Liver (tissue), 9 donors: ENCODE measurements around the gene VAPA. TPM values are rescaled to one million over a fixed set of nuclear protein-coding genes. Genes with fewer than 3 reads are reported as not detected.

Source experiments
- DNase-seq: peaks from one replicate; pipeline ENCODE4 v3.0.0-alpha.2; 2017; ENCODE audit warnings: low spot score
- H3K27ac ChIP-seq, 2 donors: one replicate each; pipeline ENCODE4 v1.7.0; 2013; ENCODE audit warnings: inconsistent platforms in 2 of 2, low read length in 2 of 2, control low read depth in 1 of 2, low read depth in 1 of 2, mild to moderate bottlenecking in 1 of 2
- H3K27me3 ChIP-seq, 4 donors: one replicate each; pipeline versions ENCODE4 v1.6.1 to v1.7.0; 2013; ENCODE audit warnings: low read length in 3 of 4, inconsistent platforms in 1 of 4, mild to moderate bottlenecking in 1 of 4, moderate library complexity in 1 of 4; ENCODE audit not compliant: control insufficient read depth in 4 of 4, insufficient read depth in 4 of 4
- H3K36me3 ChIP-seq, 4 donors: one replicate each; pipeline versions ENCODE4 v1.6.1 to v1.7.0; 2013; ENCODE audit warnings: low read length in 3 of 4, mild to moderate bottlenecking in 3 of 4, low read depth in 1 of 4, moderate library complexity in 1 of 4; ENCODE audit not compliant: control insufficient read depth in 4 of 4, insufficient read depth in 3 of 4
- H3K4me1 ChIP-seq, 4 donors: one replicate each; pipeline versions ENCODE4 v1.6.1 to v1.7.0; 2013; ENCODE audit warnings: low read length in 3 of 4, mild to moderate bottlenecking in 3 of 4, moderate library complexity in 1 of 4; ENCODE audit not compliant: control insufficient read depth in 4 of 4, insufficient read depth in 4 of 4
- H3K4me3 ChIP-seq, 3 donors: one replicate each; pipeline versions ENCODE4 v1.6.1 to v1.7.0; 2013; ENCODE audit warnings: low read length in 3 of 3, control low read depth in 1 of 3, low read depth in 1 of 3, mild to moderate bottlenecking in 1 of 3
- H3K9ac ChIP-seq, 2 donors: one replicate each; pipeline ENCODE4 v1.7.0; 2013; ENCODE audit warnings: low read length in 2 of 2, mild to moderate bottlenecking in 2 of 2, moderate library complexity in 2 of 2, control low read depth in 1 of 2, low read depth in 1 of 2
- H3K9me3 ChIP-seq, 4 donors: one replicate each; pipeline versions ENCODE4 v1.6.1 to v1.7.0; 2013; ENCODE audit warnings: low read length in 3 of 4; ENCODE audit not compliant: control insufficient read depth in 4 of 4
- EGR1 ChIP-seq, 2 donors: IDR thresholded peaks; 2 replicates each; pipeline ENCODE4 v1.6.1; 2016 to 2018; ENCODE audit warnings: antibody characterized with exemption in 2 of 2, low read depth in 2 of 2
- FOXA1 ChIP-seq: IDR thresholded peaks from 2 replicates; pipeline ENCODE4 v1.6.1; 2016; ENCODE audit warnings: antibody characterized with exemption
- FOXA2 ChIP-seq: IDR thresholded peaks from 2 replicates; pipeline ENCODE4 v1.6.1; 2016; ENCODE audit warnings: antibody characterized with exemption
- GABPA ChIP-seq, 2 donors: IDR thresholded peaks in 1 of 2; conservative IDR thresholded peaks in 1 of 2; 2 replicates each; pipeline ENCODE4 v1.6.1; 2016; ENCODE audit warnings: antibody characterized with exemption in 2 of 2, mild to moderate bottlenecking in 1 of 2, moderate library complexity in 1 of 2
- HNF4A ChIP-seq, 2 donors: conservative IDR thresholded peaks; 2 replicates each; pipeline ENCODE4 v1.6.1; 2016; ENCODE audit warnings: antibody characterized with exemption in 2 of 2, mild to moderate bottlenecking in 2 of 2
- HNF4G ChIP-seq: IDR thresholded peaks from 2 replicates; pipeline ENCODE4 v1.6.1; 2016; ENCODE audit warnings: antibody characterized with exemption
- JUND ChIP-seq, 2 donors: IDR thresholded peaks; 2 replicates each; pipeline ENCODE4 v1.6.1; 2016; ENCODE audit warnings: antibody characterized with exemption in 2 of 2
- NR2F2 ChIP-seq: IDR thresholded peaks from 2 replicates; pipeline ENCODE4 v1.6.1; 2016; ENCODE audit warnings: antibody characterized with exemption
- RAD21 ChIP-seq, 2 donors: IDR thresholded peaks; 2 replicates each; pipeline ENCODE4 v1.6.1; 2016; ENCODE audit warnings: antibody characterized with exemption in 2 of 2, mild to moderate bottlenecking in 2 of 2
- RXRA ChIP-seq, 2 donors: IDR thresholded peaks; 2 replicates each; pipeline ENCODE4 v1.6.1; 2017 to 2018; ENCODE audit warnings: antibody characterized with exemption in 2 of 2, mild to moderate bottlenecking in 1 of 2
- SP1 ChIP-seq: IDR thresholded peaks from 2 replicates; pipeline ENCODE4 v1.6.1; 2018; ENCODE audit warnings: antibody characterized with exemption, mild to moderate bottlenecking
- TAF1 ChIP-seq: conservative IDR thresholded peaks from 2 replicates; pipeline ENCODE4 v1.6.1; 2016; ENCODE audit warnings: antibody characterized with exemption, mild to moderate bottlenecking
- YY1 ChIP-seq: IDR thresholded peaks from 2 replicates; pipeline ENCODE4 v1.6.1; 2016; ENCODE audit warnings: antibody characterized with exemption, mild to moderate bottlenecking
- WGBS: extraction: QIAGEN DNeasy Blood & Tissue Kit; methylation state at CpG from one replicate; pipeline ENCODE4 v1.1.7; 2013; 5-methylcytosine and 5-hydroxymethylcytosine counted together
- polyA plus RNA-seq, 2 donors: library from polyadenylated mRNA; stranded (reverse) in 1 of 2; unstranded in 1 of 2; fragments of 200-250 nt in 1 of 2; fragments of >200 nt in 1 of 2; fragmentation: Nextera tagmentation in 1 of 2; extraction: Ambion mirVana in 1 of 2; gene quantifications; one replicate each; pipeline versions ENCODE4 v1.2.1 to v1.2.3, GENCODE V29; 2013 to 2015
- total RNA-seq, 2 donors: library from RNA; depleted of rRNA; stranded (reverse); fragments of >200 nt; gene quantifications; one replicate each; pipeline ENCODE4 v1.2.3, GENCODE V29; 2014
- TF ChIP-seq, protein P1 (sequence below): fragments of 150-350 bp; IDR thresholded peaks from 2 replicates; pipeline ENCODE4 v1.5.1; 2017; ENCODE audit warnings: improper control_type of control experiment, low read depth, low read length; ENCODE audit not compliant: missing input control
- TF ChIP-seq, protein P2 (sequence below): IDR thresholded peaks from 2 replicates; pipeline ENCODE4 v1.6.1; 2016; ENCODE audit warnings: antibody characterized with exemption, mild to moderate bottlenecking
- TF ChIP-seq, protein P3 (sequence below): IDR thresholded peaks from 2 replicates; pipeline ENCODE4 v1.6.1; 2016; ENCODE audit warnings: antibody characterized with exemption
- TF ChIP-seq, protein P4 (sequence below): IDR thresholded peaks from 2 replicates; pipeline ENCODE4 v1.6.1; 2016; ENCODE audit warnings: antibody characterized with exemption
- TF ChIP-seq, protein P5 (sequence below): IDR thresholded peaks from 2 replicates; pipeline ENCODE4 v1.6.1; 2016; ENCODE audit warnings: antibody characterized with exemption
- donor health status: healthy.
- donor health status: healthy.
- donor health status: healthy.
- donor health status: healthy.
- donor health status: healthy.

The VAPA gene
- total and polyA plus RNA-seq, 4 donors = 80.7 to 114 (median 91.0) TPM

DNA sequence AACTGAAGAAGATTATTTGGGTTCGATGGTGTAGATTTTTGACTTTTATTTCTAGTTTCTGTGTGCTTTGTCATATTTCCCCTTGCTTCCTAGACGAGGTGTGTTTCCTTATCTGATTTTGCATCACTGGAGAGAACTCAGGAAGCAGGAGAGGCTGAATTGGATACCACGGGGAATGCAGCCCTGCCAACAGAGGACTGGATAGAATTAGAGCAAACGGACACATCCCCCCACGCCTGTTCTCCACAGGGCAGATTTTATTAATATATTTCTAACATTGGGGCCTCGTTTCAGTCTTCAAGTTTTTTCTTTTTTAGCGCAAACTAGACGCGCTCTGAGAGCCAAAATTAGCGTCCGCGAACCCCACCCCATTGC, 678 bp upstream of the VAPA start:
- Histone ChIP-seq H3K9me3 (no peaks in the 10 kb centered on the region), H3K4me3 (peak overlapping the region; percentile 91 to 99 (median 99)), H3K27me3 (no peaks in the 10 kb centered on the region), H3K4me1 (peaks cover 5 to 28% (median 22%) of the 10 kb centered on the region in 4 donors), H3K27ac (peak overlapping the region; percentile 100), H3K36me3 (no peaks in the 10 kb centered on the region), H3K9ac (peak overlapping the region; percentile 8 to 49)
- TF ChIP-seq, protein P1, sequence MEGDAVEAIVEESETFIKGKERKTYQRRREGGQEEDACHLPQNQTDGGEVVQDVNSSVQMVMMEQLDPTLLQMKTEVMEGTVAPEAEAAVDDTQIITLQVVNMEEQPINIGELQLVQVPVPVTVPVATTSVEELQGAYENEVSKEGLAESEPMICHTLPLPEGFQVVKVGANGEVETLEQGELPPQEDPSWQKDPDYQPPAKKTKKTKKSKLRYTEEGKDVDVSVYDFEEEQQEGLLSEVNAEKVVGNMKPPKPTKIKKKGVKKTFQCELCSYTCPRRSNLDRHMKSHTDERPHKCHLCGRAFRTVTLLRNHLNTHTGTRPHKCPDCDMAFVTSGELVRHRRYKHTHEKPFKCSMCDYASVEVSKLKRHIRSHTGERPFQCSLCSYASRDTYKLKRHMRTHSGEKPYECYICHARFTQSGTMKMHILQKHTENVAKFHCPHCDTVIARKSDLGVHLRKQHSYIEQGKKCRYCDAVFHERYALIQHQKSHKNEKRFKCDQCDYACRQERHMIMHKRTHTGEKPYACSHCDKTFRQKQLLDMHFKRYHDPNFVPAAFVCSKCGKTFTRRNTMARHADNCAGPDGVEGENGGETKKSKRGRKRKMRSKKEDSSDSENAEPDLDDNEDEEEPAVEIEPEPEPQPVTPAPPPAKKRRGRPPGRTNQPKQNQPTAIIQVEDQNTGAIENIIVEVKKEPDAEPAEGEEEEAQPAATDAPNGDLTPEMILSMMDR = no peak
- TF ChIP-seq FOXA2 = no peak
- no peak for TF ChIP-seq TAF1
- no peak for TF ChIP-seq EGR1 (IDR thresholded peaks at IDR 0.05; ENCODE audit: low read depth in 2 of 2)
- TF ChIP-seq, protein P2, sequence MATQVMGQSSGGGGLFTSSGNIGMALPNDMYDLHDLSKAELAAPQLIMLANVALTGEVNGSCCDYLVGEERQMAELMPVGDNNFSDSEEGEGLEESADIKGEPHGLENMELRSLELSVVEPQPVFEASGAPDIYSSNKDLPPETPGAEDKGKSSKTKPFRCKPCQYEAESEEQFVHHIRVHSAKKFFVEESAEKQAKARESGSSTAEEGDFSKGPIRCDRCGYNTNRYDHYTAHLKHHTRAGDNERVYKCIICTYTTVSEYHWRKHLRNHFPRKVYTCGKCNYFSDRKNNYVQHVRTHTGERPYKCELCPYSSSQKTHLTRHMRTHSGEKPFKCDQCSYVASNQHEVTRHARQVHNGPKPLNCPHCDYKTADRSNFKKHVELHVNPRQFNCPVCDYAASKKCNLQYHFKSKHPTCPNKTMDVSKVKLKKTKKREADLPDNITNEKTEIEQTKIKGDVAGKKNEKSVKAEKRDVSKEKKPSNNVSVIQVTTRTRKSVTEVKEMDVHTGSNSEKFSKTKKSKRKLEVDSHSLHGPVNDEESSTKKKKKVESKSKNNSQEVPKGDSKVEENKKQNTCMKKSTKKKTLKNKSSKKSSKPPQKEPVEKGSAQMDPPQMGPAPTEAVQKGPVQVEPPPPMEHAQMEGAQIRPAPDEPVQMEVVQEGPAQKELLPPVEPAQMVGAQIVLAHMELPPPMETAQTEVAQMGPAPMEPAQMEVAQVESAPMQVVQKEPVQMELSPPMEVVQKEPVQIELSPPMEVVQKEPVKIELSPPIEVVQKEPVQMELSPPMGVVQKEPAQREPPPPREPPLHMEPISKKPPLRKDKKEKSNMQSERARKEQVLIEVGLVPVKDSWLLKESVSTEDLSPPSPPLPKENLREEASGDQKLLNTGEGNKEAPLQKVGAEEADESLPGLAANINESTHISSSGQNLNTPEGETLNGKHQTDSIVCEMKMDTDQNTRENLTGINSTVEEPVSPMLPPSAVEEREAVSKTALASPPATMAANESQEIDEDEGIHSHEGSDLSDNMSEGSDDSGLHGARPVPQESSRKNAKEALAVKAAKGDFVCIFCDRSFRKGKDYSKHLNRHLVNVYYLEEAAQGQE = no peak
- TF ChIP-seq FOXA1 = no peak
- no peak for TF ChIP-seq RAD21 (IDR thresholded peaks at IDR 0.05)
- no peak for TF ChIP-seq RXRA (IDR thresholded peaks at IDR 0.05)
- no peak for TF ChIP-seq YY1
- TF ChIP-seq GABPA (IDR thresholded peaks at IDR 0.05 in 1 of 2, conservative IDR thresholded peaks at IDR 0.05 in 1 of 2) = no peak
- no peak for TF ChIP-seq HNF4A (conservative IDR thresholded peaks at IDR 0.05)
- no peak for TF ChIP-seq JUND (IDR thresholded peaks at IDR 0.05)
- TF ChIP-seq, protein P3, sequence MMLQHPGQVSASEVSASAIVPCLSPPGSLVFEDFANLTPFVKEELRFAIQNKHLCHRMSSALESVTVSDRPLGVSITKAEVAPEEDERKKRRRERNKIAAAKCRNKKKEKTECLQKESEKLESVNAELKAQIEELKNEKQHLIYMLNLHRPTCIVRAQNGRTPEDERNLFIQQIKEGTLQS = no peak
- no peak for TF ChIP-seq SP1
- TF ChIP-seq, protein P4, sequence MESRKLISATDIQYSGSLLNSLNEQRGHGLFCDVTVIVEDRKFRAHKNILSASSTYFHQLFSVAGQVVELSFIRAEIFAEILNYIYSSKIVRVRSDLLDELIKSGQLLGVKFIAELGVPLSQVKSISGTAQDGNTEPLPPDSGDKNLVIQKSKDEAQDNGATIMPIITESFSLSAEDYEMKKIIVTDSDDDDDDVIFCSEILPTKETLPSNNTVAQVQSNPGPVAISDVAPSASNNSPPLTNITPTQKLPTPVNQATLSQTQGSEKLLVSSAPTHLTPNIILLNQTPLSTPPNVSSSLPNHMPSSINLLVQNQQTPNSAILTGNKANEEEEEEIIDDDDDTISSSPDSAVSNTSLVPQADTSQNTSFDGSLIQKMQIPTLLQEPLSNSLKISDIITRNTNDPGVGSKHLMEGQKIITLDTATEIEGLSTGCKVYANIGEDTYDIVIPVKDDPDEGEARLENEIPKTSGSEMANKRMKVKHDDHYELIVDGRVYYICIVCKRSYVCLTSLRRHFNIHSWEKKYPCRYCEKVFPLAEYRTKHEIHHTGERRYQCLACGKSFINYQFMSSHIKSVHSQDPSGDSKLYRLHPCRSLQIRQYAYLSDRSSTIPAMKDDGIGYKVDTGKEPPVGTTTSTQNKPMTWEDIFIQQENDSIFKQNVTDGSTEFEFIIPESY = no peak
- TF ChIP-seq, protein P5, sequence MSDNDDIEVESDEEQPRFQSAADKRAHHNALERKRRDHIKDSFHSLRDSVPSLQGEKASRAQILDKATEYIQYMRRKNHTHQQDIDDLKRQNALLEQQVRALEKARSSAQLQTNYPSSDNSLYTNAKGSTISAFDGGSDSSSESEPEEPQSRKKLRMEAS = no peak
- TF ChIP-seq HNF4G = no peak
- TF ChIP-seq NR2F2 = no peak
- DNase-seq = no peak
- 9% methylated on average over 12 of the region's 12 CpGs for WGBS

DNA sequence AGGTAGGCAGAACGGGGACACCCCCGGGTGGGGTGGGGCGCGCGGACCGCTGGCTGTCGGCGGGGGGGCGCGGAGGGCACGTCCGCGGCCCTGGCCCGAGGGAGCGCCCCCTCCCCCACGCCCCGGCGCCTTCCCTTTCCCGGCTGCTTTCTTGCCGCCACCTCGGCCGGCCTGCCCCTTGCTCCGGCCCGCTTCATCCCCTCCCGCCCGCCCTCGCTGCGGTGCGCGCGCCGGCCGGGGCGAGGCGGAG, 443 bp downstream of the VAPA start:
- no peaks in the 10 kb centered on the region for H3K36me3 ChIP-seq
- peaks cover 5 to 38% (median 28%) of the 10 kb centered on the region in 4 donors for H3K4me1 ChIP-seq
- H3K9me3 ChIP-seq = no peaks in the 10 kb centered on the region
- H3K9ac ChIP-seq = peak overlapping the region; percentile 79 to 88
- no peak for DNase-seq
- H3K4me3 ChIP-seq = peak overlapping the region; percentile 82 to 99 (median 99)
- no peaks in the 10 kb centered on the region for H3K27me3 ChIP-seq
- H3K27ac ChIP-seq = peak overlapping the region; percentile 100
- 1% methylated on average over 35 of the region's 35 CpGs for WGBS
- TF ChIP-seq HNF4G (no peak), SP1 (no peak), NR2F2 (no peak), EGR1 (IDR thresholded peaks at IDR 0.05; ENCODE audit: low read depth in 2 of 2) (no peak), FOXA2 (no peak), JUND (IDR thresholded peaks at IDR 0.05) (no peak), YY1 (no peak), RAD21 (IDR thresholded peaks at IDR 0.05) (no peak), RXRA (IDR thresholded peaks at IDR 0.05) (no peak), HNF4A (conservative IDR thresholded peaks at IDR 0.05) (no peak), FOXA1 (no peak)
- TF ChIP-seq, protein P2 = no peak
- TF ChIP-seq, protein P1 = no peak
- TF ChIP-seq, protein P3 = no peak
